Measurements from ENCODE around the gene TMC2.

DNA sequence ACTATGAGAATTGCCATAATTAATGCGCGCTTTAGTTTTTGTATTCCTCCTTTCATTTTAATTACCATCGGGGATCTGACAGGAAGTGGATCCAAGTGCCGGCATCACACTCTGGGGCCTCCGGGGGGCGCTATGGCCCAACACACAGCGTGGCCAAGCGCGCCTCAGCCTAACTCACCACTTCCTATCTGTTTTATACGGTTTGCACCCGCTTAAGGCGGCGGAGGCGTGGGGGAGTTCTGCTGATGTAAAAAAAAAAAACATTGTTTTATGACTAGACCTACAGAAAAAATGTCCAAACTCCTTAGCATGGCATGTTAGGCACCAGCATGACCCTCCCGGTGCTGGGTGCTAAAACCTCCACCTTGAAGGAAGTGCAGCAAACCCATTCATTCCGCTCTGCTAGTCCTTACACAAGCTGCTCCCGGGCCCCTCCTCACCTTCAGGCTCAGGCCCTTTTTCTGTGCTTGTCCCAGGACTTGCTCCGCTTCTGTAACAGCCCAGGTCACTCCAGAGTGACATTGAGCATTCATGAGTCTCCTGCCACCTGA, 151.7 kb downstream of the TMC2 start:
- TF ChIP-seq, protein P1, sequence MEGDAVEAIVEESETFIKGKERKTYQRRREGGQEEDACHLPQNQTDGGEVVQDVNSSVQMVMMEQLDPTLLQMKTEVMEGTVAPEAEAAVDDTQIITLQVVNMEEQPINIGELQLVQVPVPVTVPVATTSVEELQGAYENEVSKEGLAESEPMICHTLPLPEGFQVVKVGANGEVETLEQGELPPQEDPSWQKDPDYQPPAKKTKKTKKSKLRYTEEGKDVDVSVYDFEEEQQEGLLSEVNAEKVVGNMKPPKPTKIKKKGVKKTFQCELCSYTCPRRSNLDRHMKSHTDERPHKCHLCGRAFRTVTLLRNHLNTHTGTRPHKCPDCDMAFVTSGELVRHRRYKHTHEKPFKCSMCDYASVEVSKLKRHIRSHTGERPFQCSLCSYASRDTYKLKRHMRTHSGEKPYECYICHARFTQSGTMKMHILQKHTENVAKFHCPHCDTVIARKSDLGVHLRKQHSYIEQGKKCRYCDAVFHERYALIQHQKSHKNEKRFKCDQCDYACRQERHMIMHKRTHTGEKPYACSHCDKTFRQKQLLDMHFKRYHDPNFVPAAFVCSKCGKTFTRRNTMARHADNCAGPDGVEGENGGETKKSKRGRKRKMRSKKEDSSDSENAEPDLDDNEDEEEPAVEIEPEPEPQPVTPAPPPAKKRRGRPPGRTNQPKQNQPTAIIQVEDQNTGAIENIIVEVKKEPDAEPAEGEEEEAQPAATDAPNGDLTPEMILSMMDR (IDR thresholded peaks at IDR 0.05) = peak in 5 of 6 experiments; percentile 14 to 56 (median 47)
- no peak for TF ChIP-seq POLR2A (IDR thresholded peaks at IDR 0.05)

Data from Peyer's patch (tissue), 4 donors.